ENCODE data around the gene KANK3.
"Not testable (repeated sequence)": the region's sequence is repeated elsewhere in the genome, so short reads cannot be mapped to it uniquely, and the experiment has no call there.

Gene KANK3

DNA sequence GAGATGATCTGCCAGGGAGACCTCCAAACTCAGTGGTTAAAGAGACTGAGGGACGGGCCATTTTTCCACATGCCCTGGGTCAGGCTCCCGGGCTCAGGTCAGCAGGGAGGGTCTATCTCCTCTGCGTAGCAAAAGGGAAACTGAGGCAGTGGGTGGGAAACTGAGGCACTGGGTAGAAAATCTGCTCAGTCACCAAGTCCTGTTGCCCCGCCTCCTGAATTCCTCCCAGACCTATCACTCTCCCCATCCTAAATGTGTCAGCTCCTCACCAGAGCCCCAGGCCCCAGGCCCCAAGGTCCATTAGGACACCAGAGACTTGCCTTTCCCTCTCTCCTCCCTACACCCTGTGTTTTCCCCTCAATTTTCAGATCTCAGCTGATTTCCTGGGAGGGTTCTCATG is 37.3 kb downstream of the KANK3 start:
- no peaks in the 10 kb centered on the region for H3K79me2 ChIP-seq
- H3K27me3 ChIP-seq (ENCODE audit: control insufficient read depth, insufficient read depth, low read length): no peaks in the 10 kb centered on the region
- TF ChIP-seq, protein P1, sequence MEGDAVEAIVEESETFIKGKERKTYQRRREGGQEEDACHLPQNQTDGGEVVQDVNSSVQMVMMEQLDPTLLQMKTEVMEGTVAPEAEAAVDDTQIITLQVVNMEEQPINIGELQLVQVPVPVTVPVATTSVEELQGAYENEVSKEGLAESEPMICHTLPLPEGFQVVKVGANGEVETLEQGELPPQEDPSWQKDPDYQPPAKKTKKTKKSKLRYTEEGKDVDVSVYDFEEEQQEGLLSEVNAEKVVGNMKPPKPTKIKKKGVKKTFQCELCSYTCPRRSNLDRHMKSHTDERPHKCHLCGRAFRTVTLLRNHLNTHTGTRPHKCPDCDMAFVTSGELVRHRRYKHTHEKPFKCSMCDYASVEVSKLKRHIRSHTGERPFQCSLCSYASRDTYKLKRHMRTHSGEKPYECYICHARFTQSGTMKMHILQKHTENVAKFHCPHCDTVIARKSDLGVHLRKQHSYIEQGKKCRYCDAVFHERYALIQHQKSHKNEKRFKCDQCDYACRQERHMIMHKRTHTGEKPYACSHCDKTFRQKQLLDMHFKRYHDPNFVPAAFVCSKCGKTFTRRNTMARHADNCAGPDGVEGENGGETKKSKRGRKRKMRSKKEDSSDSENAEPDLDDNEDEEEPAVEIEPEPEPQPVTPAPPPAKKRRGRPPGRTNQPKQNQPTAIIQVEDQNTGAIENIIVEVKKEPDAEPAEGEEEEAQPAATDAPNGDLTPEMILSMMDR (IDR thresholded peaks at IDR 0.05): no peak
- H3K9me3 ChIP-seq (ENCODE audit: control insufficient read depth, low read length): no peaks in the 10 kb centered on the region
- peaks cover 2% of the 10 kb centered on the region for H3K4me1 ChIP-seq
- H2AFZ ChIP-seq: no peak overlapping the region
- H3K27ac ChIP-seq: no peak overlapping the region
- H3K4me3 ChIP-seq (ENCODE audit: low read depth, low read length): no peak overlapping the region
- no peak overlapping the region for H3K9ac ChIP-seq
- H3K36me3 ChIP-seq (ENCODE audit: control insufficient read depth, insufficient read depth, low read length): no peaks in the 10 kb centered on the region
- no peak overlapping the region for H3K4me2 ChIP-seq (ENCODE audit: low read length)

DNA sequence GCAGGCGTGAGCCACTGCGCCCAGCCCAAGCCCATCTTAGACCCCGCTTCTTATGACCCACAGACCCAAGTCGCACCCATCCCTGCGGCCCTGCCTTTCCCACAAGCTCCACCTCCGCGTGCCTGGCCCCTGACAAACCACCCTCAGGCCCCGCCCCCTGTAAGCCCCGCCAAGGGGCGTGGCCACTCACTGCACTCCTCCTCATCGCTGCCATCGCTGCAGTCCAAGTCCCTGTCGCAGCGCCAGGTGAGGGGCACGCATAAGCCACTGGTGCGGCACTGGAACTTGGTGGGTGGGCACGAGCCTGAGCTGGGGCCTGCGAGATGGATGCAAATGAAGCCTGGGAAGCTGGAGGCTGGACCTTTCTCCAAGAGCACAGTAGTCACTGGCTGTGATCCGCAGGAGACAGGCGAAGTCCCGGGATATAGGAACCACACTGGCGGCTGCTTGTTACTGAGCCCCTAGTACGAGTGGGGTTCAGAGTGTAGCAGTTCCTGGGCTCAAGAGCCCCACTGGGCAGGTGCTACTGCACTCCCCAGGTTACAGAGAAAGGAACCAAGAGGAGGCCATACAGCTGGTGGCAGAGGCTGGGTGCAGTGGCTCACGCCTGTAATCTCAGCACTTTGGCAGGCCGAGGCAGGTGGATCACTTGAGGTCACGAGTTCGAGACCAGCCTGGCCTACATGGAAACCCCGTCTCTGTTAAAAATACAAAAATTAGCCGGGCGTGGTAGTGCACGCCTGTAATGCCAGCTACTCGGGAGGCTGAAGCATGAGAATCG is 38.0 kb downstream of the KANK3 start:
- Histone ChIP-seq H3K9ac (no peak overlapping the region), H3K4me3 (ENCODE audit: low read depth, low read length) (no peak overlapping the region), H3K4me1 (peaks cover 2% of the 10 kb centered on the region), H3K27me3 (ENCODE audit: control insufficient read depth, insufficient read depth, low read length) (no peaks in the 10 kb centered on the region), H3K4me2 (ENCODE audit: low read length) (no peak overlapping the region), H3K36me3 (ENCODE audit: control insufficient read depth, insufficient read depth, low read length) (no peaks in the 10 kb centered on the region), H3K27ac (no peak overlapping the region), H2AFZ (no peak overlapping the region), H3K9me3 (ENCODE audit: control insufficient read depth, low read length) (no peaks in the 10 kb centered on the region), H3K79me2 (no peaks in the 10 kb centered on the region)
- TF ChIP-seq, protein P1 (IDR thresholded peaks at IDR 0.05): no peak

- no peak overlapping the region for H3K4me2 ChIP-seq (ENCODE audit: low read length)
- TF ChIP-seq, protein P1 (IDR thresholded peaks at IDR 0.05): no peak
- no peaks in the 10 kb centered on the region for H3K27me3 ChIP-seq (ENCODE audit: control insufficient read depth, insufficient read depth, low read length)
- H3K9ac ChIP-seq: no peak overlapping the region
- no peaks in the 10 kb centered on the region for H3K4me1 ChIP-seq
- no peak overlapping the region for H3K4me3 ChIP-seq (ENCODE audit: low read depth, low read length)
- H3K27ac ChIP-seq: no peak overlapping the region
- H3K79me2 ChIP-seq: no peaks in the 10 kb centered on the region
- no peak overlapping the region for H2AFZ ChIP-seq
- H3K9me3 ChIP-seq (ENCODE audit: control insufficient read depth, low read length): no peaks in the 10 kb centered on the region
- H3K36me3 ChIP-seq (ENCODE audit: control insufficient read depth, insufficient read depth, low read length): no peaks in the 10 kb centered on the region
Measured at GRCh38 chr19:8302734-8303133, 40.3 kb downstream of the KANK3 start.

DNA sequence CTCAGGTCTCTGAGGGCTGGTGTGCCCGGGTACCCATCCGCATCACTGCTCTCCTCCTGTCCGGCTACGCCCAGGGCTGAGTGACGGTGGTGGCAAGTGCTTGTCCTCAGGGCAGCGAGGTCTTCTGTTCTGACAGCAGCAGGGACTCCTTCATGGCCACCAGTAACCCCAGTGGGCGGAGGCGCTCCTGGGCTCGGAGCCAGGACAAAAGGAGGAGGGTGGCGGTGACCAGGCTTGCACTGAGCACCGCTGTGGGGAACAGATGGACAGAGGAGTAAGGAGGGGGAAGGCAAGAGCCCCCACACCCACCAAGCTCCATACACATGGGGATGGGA is 40.7 kb downstream of the KANK3 start:
- TF ChIP-seq, protein P1 (IDR thresholded peaks at IDR 0.05): no peak
- Histone ChIP-seq H3K9ac (no peak overlapping the region), H3K36me3 (ENCODE audit: control insufficient read depth, insufficient read depth, low read length) (no peaks in the 10 kb centered on the region), H3K79me2 (no peaks in the 10 kb centered on the region), H3K4me2 (ENCODE audit: low read length) (no peak overlapping the region), H3K27ac (no peak overlapping the region), H2AFZ (no peak overlapping the region), H3K9me3 (ENCODE audit: control insufficient read depth, low read length) (no peaks in the 10 kb centered on the region), H3K4me3 (ENCODE audit: low read depth, low read length) (no peak overlapping the region), H3K27me3 (ENCODE audit: control insufficient read depth, insufficient read depth, low read length) (no peaks in the 10 kb centered on the region), H3K4me1 (no peaks in the 10 kb centered on the region)

- not testable (repeated sequence) for H3K36me3 ChIP-seq (ENCODE audit: control insufficient read depth, insufficient read depth, low read length); H3K4me1 ChIP-seq; H2AFZ ChIP-seq; H3K4me2 ChIP-seq (ENCODE audit: low read length); H3K4me3 ChIP-seq (ENCODE audit: low read depth, low read length); H3K79me2 ChIP-seq; H3K27me3 ChIP-seq (ENCODE audit: control insufficient read depth, insufficient read depth, low read length); H3K9me3 ChIP-seq (ENCODE audit: control insufficient read depth, low read length); H3K9ac ChIP-seq; H3K27ac ChIP-seq
Measured at GRCh38 chr19:8291337-8291736, 51.7 kb downstream of the KANK3 start.

DNA sequence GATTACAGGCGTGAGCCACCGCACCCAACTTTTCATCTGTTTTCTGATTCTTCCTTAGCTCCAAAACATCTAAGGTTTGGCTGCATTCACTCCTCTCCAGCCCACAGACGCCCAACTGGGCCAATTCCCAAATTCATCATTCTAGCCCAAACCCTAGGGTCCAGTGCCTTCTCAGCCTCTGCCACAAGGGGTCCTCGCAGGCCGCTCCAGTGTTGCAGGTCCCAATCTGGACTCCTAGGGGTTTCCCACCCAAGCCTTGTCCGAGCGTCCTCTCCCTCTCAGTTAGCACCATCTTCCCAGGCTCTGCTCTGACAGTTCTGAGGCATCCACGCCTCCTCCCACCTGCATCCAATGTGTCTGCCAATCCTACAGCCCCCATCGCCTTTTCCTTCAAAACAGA is 66.6 kb downstream of the KANK3 start:
- not testable (repeated sequence) for H3K36me3 ChIP-seq (ENCODE audit: control insufficient read depth, insufficient read depth, low read length); H3K9me3 ChIP-seq (ENCODE audit: control insufficient read depth, low read length)

More for the DNA sequence above, 66.6 kb downstream of the KANK3 start:
- not testable (repeated sequence) for H3K4me3 ChIP-seq (ENCODE audit: low read depth, low read length); H3K4me1 ChIP-seq; H3K79me2 ChIP-seq; H3K27me3 ChIP-seq (ENCODE audit: control insufficient read depth, insufficient read depth, low read length); H3K27ac ChIP-seq; H3K4me2 ChIP-seq (ENCODE audit: low read length); H3K9ac ChIP-seq; H2AFZ ChIP-seq

Measured in parathyroid adenoma (tissue), 2 donors.